ENCODE measurements around the gene QSOX1.

The QSOX1 gene

GRCh38 chr1:180170546-180171151 lies 16.0 kb downstream of the QSOX1 start:
- TF ChIP-seq GATA3 (IDR thresholded peaks at IDR 0.05; ENCODE audit: low read depth, low read length) (no peak), GATA2 (IDR thresholded peaks at IDR 0.05; ENCODE audit: low read depth, low read length) (no peak)

GRCh38 chr1:180171691-180172090 lies 17.0 kb downstream of the QSOX1 start:
- no peak for TF ChIP-seq GATA2 (IDR thresholded peaks at IDR 0.05; ENCODE audit: low read depth, low read length)
- TF ChIP-seq GATA3 (IDR thresholded peaks at IDR 0.05; ENCODE audit: low read depth, low read length) = no peak

- no peak for TF ChIP-seq GATA2 (IDR thresholded peaks at IDR 0.05; ENCODE audit: low read depth, low read length)
- no peak for TF ChIP-seq GATA3 (IDR thresholded peaks at IDR 0.05; ENCODE audit: low read depth, low read length)
These were observed 18.8 kb downstream of the QSOX1 start for GRCh38 chr1:180173451-180173850.

GRCh38 chr1:180173952-180174351 lies 19.3 kb downstream of the QSOX1 start:
- TF ChIP-seq GATA3 (IDR thresholded peaks at IDR 0.05; ENCODE audit: low read depth, low read length) (no peak), GATA2 (IDR thresholded peaks at IDR 0.05; ENCODE audit: low read depth, low read length) (no peak)

GRCh38 chr1:180175291-180175690 lies 20.6 kb downstream of the QSOX1 start:
- no peak for TF ChIP-seq GATA3 (IDR thresholded peaks at IDR 0.05; ENCODE audit: low read depth, low read length)
- no peak for TF ChIP-seq GATA2 (IDR thresholded peaks at IDR 0.05; ENCODE audit: low read depth, low read length)

- no peak for TF ChIP-seq GATA3 (IDR thresholded peaks at IDR 0.05; ENCODE audit: low read depth, low read length)
- TF ChIP-seq GATA2 (IDR thresholded peaks at IDR 0.05; ENCODE audit: low read depth, low read length) = no peak
These were observed 21.1 kb downstream of the QSOX1 start for GRCh38 chr1:180175806-180176205.

GRCh38 chr1:180176965-180177364 lies 22.3 kb downstream of the QSOX1 start:
- TF ChIP-seq GATA2 (IDR thresholded peaks at IDR 0.05; ENCODE audit: low read depth, low read length) (no peak), GATA3 (IDR thresholded peaks at IDR 0.05; ENCODE audit: low read depth, low read length) (no peak)

GRCh38 chr1:180177931-180178330 lies 23.3 kb downstream of the QSOX1 start:
- TF ChIP-seq GATA2 (IDR thresholded peaks at IDR 0.05; ENCODE audit: low read depth, low read length) (no peak), GATA3 (IDR thresholded peaks at IDR 0.05; ENCODE audit: low read depth, low read length) (no peak)

- TF ChIP-seq GATA2 (IDR thresholded peaks at IDR 0.05; ENCODE audit: low read depth, low read length) (no peak), GATA3 (IDR thresholded peaks at IDR 0.05; ENCODE audit: low read depth, low read length) (no peak)
These were observed 24.0 kb downstream of the QSOX1 start for GRCh38 chr1:180178511-180179161.

GRCh38 chr1:180179162-180179957 lies 24.7 kb downstream of the QSOX1 start:
- TF ChIP-seq GATA2 (IDR thresholded peaks at IDR 0.05; ENCODE audit: low read depth, low read length) (no peak), GATA3 (IDR thresholded peaks at IDR 0.05; ENCODE audit: low read depth, low read length) (no peak)

- peak; percentile 50; the same call in 1 of the 2 replicates for TF ChIP-seq GATA2 (IDR thresholded peaks at IDR 0.05; ENCODE audit: low read depth, low read length)
- TF ChIP-seq GATA3 (IDR thresholded peaks at IDR 0.05; ENCODE audit: low read depth, low read length) = no peak
These were observed 26.4 kb downstream of the QSOX1 start for GRCh38 chr1:180181048-180181447.

- no peak for TF ChIP-seq GATA2 (IDR thresholded peaks at IDR 0.05; ENCODE audit: low read depth, low read length)
- TF ChIP-seq GATA3 (IDR thresholded peaks at IDR 0.05; ENCODE audit: low read depth, low read length) = no peak
These were observed 27.4 kb downstream of the QSOX1 start for GRCh38 chr1:180181996-180182642.

- TF ChIP-seq GATA2 (IDR thresholded peaks at IDR 0.05; ENCODE audit: low read depth, low read length) = no peak
These were observed 28.1 kb downstream of the QSOX1 start for GRCh38 chr1:180182643-180183311.

- TF ChIP-seq GATA2 (IDR thresholded peaks at IDR 0.05; ENCODE audit: low read depth, low read length) = no peak
- TF ChIP-seq GATA3 (IDR thresholded peaks at IDR 0.05; ENCODE audit: low read depth, low read length) = no peak
These were observed 28.8 kb downstream of the QSOX1 start for GRCh38 chr1:180183426-180183825.

Data from SH-SY5Y (cell line).